Measurements from ENCODE around the gene PPP3CB. TPM values are rescaled to one million over a fixed set of nuclear protein-coding genes. Genes with fewer than 3 reads are reported as not detected.

The PPP3CB gene
- polyA plus RNA-seq, 3 donors: 4.8 to 18.9 (median 6.5) TPM

- peaks cover 43% of the 10 kb centered on the region for H3K79me2 ChIP-seq (ENCODE audit: insufficient read depth, low read length)
- H3K9me3 ChIP-seq (replicated peaks in 1 of 2; ENCODE audit: control insufficient read depth in 1 of 2, insufficient read depth in 1 of 2, low read length in 2 of 2): no peaks in the 10 kb centered on the region
- H3K27ac ChIP-seq (ENCODE audit: low read depth in 1 of 2, low read length in 2 of 2): no peak overlapping the region
- Mint-ChIP-seq H3K27ac (no peak overlapping the region), H3K9me3 (peaks cover 0 to 2% (median 0%) of the 10 kb centered on the region in 7 donors), H3K4me3 (no peak overlapping the region), H3K36me3 (peaks cover 41 to 62% of the 10 kb centered on the region in 2 donors), H3K27me3 (ENCODE audit: low read depth in 3 of 3) (no peaks in the 10 kb centered on the region), H3K4me1 (no peaks in the 10 kb centered on the region)
- H3K36me3 ChIP-seq (replicated peaks in 1 of 2; ENCODE audit: control insufficient read depth in 1 of 2, insufficient read depth in 2 of 2, low read length in 2 of 2): peaks cover 43 to 53% of the 10 kb centered on the region in 2 donors
- H3K27me3 ChIP-seq (ENCODE audit: control insufficient read depth in 2 of 2, insufficient read depth in 2 of 2, low read length in 2 of 2): no peaks in the 10 kb centered on the region
- no peak overlapping the region for H3K4me3 ChIP-seq (replicated peaks in 1 of 3; ENCODE audit: low read depth in 2 of 3, low read length in 3 of 3)
- no peak for DNase-seq
- TF ChIP-seq CTCF (IDR thresholded peaks at IDR 0.05): no peak
- H3K4me1 ChIP-seq (ENCODE audit: control insufficient read depth in 1 of 2, insufficient read depth in 2 of 2, low read length in 2 of 2): no peaks in the 10 kb centered on the region
- peaks cover 13% of the 10 kb centered on the region for H4K20me1 ChIP-seq (ENCODE audit: insufficient read depth, low read length)
- WGBS (ENCODE audit: insufficient coverage): 98% methylated on average over 6 of the region's 7 CpGs
- intact Hi-C loops (cut with micrococcal nuclease): no loop called here
- H3K4me2 ChIP-seq (replicated peaks; ENCODE audit: extremely low read depth, low read length, poor library complexity, severe bottlenecking): no peak overlapping the region
- H3K9ac ChIP-seq (ENCODE audit: insufficient read depth, low read length, poor library complexity, severe bottlenecking): no peak overlapping the region
- H2AFZ ChIP-seq (ENCODE audit: insufficient read depth, low read depth, low read length, poor library complexity, severe bottlenecking): no peak overlapping the region
Measured at GRCh38 chr10:73480158-73480557, 15.7 kb downstream of the PPP3CB start.

- no peak overlapping the region for H3K4me3 ChIP-seq (replicated peaks in 1 of 3; ENCODE audit: low read depth in 2 of 3, low read length in 3 of 3)
- H3K79me2 ChIP-seq (ENCODE audit: insufficient read depth, low read length): peaks cover 31% of the 10 kb centered on the region
- H3K4me3 Mint-ChIP-seq: no peak overlapping the region
- no peaks in the 10 kb centered on the region for H3K4me1 ChIP-seq (ENCODE audit: control insufficient read depth in 1 of 2, insufficient read depth in 2 of 2, low read length in 2 of 2)
- intact Hi-C loops (cut with micrococcal nuclease): no loop called here
- no peak overlapping the region for H3K9ac ChIP-seq (ENCODE audit: insufficient read depth, low read length, poor library complexity, severe bottlenecking)
- no peak for TF ChIP-seq CTCF (IDR thresholded peaks at IDR 0.05)
- H3K27ac ChIP-seq (ENCODE audit: low read depth in 1 of 2, low read length in 2 of 2): no peak overlapping the region
- H3K9me3 Mint-ChIP-seq: peaks cover 0 to 2% (median 0%) of the 10 kb centered on the region in 7 donors
- peaks cover 49 to 76% of the 10 kb centered on the region in 2 donors for H3K36me3 Mint-ChIP-seq
- no peak overlapping the region for H2AFZ ChIP-seq (ENCODE audit: insufficient read depth, low read depth, low read length, poor library complexity, severe bottlenecking)
- H3K36me3 ChIP-seq (replicated peaks in 1 of 2; ENCODE audit: control insufficient read depth in 1 of 2, insufficient read depth in 2 of 2, low read length in 2 of 2): peaks cover 57 to 66% of the 10 kb centered on the region in 2 donors
- peaks cover 6% of the 10 kb centered on the region for H4K20me1 ChIP-seq (ENCODE audit: insufficient read depth, low read length)
- no peak for DNase-seq
- no peak overlapping the region for H3K27ac Mint-ChIP-seq
- no peaks in the 10 kb centered on the region for H3K4me1 Mint-ChIP-seq
- no peaks in the 10 kb centered on the region for H3K27me3 Mint-ChIP-seq (ENCODE audit: low read depth in 3 of 3)
- no peaks in the 10 kb centered on the region for H3K27me3 ChIP-seq (ENCODE audit: control insufficient read depth in 2 of 2, insufficient read depth in 2 of 2, low read length in 2 of 2)
- H3K9me3 ChIP-seq (replicated peaks in 1 of 2; ENCODE audit: control insufficient read depth in 1 of 2, insufficient read depth in 1 of 2, low read length in 2 of 2): no peaks in the 10 kb centered on the region
- no peak overlapping the region for H3K4me2 ChIP-seq (replicated peaks; ENCODE audit: extremely low read depth, low read length, poor library complexity, severe bottlenecking)
- no CpG with 5 or more reads among the region's 3 CpGs for WGBS (ENCODE audit: insufficient coverage)
Measured at GRCh38 chr10:73478636-73479035, 17.2 kb downstream of the PPP3CB start.

Measured in CD14-positive monocyte (primary cell).